NCI-H2029 (cell line): Measurements from ENCODE around the gene BAG1.

Experiments
- DNase-seq: peaks from one replicate; lab custom pipeline; 2025; lab: John Stamatoyannopoulos, UW

The BAG1 gene

DNA sequence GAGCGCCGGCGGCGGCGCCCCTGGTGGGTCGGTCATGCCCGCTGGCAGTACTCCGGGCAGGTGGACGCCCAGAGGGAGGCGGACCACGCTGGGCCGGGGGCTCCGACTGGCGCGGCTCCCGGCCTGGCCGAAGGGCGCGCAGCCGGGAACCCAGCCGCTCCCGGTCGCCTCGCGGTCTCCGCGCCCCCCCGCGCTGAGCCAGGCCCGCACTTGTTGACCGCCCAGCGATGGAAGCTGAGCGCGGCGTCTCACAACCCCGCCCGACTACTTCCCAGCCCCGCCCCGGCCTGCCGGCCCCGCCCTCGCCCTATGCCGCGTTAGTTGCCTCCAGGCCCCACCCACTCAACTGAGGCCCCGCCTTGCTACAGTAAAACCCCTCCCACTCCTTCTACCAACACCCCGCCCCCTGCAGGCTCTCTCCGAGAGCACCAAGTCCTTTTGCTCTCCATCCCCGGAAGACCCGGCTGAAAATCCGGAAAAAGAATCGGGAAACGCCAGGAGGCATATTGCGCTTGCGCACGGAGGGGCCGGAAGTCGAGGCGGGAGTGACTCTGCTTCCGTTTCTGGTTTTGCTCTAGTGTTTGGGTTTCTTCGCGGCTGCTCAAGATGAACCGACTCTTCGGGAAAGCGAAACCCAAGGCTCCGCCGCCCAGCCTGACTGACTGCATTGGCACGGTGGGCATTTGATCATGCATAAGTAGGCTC is at the start of gene BAG1, which contains the start of gene CHMP5:
TSS of gene BAG1 (minus strand) at position 236 of the 705 bp plus-strand sequence.
TSS of gene CHMP5 (plus strand) at position 577 of the 705 bp plus-strand sequence. CDS start at position 607, 30 bp downstream.
- peak; percentile 99 for DNase-seq

DNA sequence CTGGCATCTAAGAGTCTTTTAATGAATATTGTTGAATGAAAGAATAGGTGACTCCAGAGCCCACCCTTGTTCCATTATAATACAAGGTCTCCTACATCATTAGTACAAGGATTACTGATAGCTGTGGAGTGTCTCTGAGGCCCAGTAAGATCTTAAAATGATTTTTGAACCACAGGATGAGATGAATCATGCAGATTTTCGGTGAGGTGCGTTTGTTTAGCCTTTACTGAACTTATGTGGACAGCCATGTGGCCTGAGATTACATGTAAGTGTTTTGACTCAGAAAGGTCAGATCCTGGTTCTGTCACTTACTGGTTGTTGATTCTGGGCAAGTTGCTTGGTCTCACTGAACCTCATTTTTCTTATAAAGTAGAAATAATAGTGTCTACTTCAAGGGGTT is 47.4 kb upstream of the BAG1 start:
- DNase-seq, result no peak

- DNase-seq, result no peak
Measured at GRCh38 chr9:33310748-33311147, 46.2 kb upstream of the BAG1 start.

- DNase-seq, result no peak
Measured at GRCh38 chr9:33309903-33310302, 45.4 kb upstream of the BAG1 start.

DNA sequence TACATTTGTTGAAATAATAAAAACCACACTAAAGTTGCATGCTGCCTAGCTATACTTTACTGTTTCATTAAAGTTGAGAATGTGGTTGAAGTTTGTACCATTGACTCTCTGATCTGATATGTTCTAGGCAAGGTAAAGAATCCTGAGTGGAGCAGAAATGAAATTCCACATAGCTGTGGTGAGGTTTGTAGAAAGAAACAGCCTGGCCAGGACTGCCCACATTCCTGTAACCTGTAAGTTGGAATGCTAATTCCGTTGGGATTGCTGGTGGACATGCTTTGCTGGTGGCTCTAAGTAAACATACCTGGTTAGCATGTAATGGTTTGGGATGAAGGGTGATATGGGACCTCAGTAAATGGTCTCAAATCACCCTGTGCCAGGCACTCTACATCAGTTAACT is 42.6 kb upstream of the BAG1 start:
- DNase-seq, result no peak

GRCh38 chr9:33306037-33306436 is 41.5 kb upstream of the BAG1 start:
- DNase-seq, result no peak

GRCh38 chr9:33304362-33304761 is 39.9 kb upstream of the BAG1 start:
- DNase-seq, result no peak

DNA sequence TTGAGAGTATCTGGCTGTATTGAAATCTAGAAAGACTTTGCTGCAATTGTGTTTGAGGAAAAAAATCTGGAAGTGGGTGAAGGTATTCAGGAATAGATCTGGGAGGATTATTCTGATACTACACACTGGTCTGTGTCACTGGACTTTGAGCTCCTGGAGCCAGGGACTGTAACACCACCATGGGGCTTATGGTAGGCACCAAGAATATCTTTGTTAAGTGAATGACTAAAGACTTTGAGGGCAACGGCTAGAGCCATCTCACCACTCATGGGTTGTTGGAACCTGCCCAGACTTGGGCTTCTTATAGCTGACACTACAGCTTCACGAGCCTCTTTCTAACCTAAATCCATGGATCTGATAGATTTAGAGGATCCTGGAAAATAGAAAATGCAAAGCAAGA is 36.0 kb upstream of the BAG1 start:
- no peak for DNase-seq

- peak; percentile 56 for DNase-seq
Measured at GRCh38 chr9:33297432-33297831, 32.9 kb upstream of the BAG1 start.

GRCh38 chr9:33295571-33295970 is 31.1 kb upstream of the BAG1 start:
- DNase-seq, result no peak

DNA sequence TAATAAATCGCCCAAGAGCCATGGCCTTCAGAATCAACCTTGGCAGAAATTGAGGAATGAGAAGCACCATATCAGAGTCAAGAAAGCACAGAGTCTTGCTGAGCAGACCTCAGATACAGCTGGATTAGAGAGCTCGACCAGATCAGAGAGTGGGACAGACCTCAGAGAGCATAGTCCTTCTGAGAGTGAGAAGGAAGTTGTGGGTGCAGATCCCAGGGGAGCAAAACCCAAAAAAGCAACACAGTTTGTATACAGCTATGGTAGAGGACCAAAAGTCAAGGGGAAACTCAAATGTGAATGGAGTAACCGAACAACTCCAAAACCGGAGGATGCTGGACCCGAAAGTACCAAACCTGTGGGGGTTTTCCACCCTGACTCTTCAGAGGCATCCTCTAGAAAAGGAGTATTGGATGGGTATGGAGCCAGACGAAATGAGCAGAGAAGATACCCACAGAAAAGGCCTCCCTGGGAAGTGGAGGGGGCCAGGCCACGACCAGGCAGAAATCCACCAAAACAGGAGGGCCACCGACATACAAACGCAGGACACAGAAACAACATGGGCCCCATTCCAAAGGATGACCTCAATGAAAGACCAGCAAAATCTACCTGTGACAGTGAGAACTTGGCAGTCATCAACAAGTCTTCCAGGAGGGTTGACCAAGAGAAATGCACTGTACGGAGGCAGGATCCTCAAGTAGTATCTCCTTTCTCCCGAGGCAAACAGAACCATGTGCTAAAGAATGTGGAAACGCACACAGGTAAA is 30.3 kb upstream of the BAG1 start:
- no peak for DNase-seq

GRCh38 chr9:33293782-33294181 is 29.3 kb upstream of the BAG1 start:
- no peak for DNase-seq

GRCh38 chr9:33291901-33292300 is 27.4 kb upstream of the BAG1 start:
- DNase-seq, result no peak

DNA sequence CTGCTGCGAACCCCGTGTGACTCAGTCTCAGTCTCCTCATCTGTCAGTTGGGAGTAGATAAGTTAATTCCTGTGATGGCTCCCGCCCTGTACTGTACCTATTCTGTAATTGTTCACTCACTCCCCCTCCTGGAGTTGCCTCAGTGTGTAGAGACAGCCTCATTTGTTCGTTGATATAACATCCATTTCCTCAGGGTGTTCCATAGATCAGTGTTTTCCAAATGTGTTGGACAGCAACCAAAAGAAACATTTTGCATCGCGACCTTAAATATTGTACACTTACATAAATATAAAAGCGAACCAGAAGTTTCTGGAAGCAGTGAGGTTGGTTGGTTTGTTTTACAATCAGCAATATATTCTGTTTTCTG is 26.5 kb upstream of the BAG1 start:
- DNase-seq, result no peak

GRCh38 chr9:33290247-33291030 is 25.9 kb upstream of the BAG1 start, which contains the start of gene NFX1:
TSS of gene NFX1 (plus strand) at chr9:33290516. CDS start at chr9:33290573, 57 bp downstream.
- peak; percentile 98 for DNase-seq

GRCh38 chr9:33289936-33290246 is 25.4 kb upstream of the BAG1 start:
- DNase-seq, result no peak

GRCh38 chr9:33289496-33289895 is 25.0 kb upstream of the BAG1 start:
- DNase-seq, result no peak

GRCh38 chr9:33288828-33289483 is 24.4 kb upstream of the BAG1 start:
- DNase-seq, result no peak

DNA sequence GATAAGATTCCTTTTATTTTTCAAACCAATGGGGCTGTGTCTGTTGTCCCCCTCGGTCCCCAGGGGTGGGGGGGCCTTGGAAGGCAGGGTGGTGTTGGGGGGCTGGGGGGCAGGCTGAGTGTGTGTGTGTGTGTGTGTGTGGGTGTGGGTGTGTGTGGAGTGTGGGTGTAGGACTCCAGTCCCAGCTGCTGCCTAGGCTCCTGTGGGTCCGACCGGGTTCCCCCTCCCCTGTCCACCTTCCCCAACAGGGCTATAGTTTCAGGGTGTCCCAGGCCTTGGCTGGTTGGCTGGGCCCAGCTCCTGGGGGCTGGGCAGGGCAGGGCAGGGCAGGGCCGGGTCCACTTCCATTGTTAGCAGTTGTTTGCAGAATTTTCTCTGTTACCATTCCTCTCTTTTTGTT is 23.7 kb upstream of the BAG1 start:
- DNase-seq, result no peak

DNA sequence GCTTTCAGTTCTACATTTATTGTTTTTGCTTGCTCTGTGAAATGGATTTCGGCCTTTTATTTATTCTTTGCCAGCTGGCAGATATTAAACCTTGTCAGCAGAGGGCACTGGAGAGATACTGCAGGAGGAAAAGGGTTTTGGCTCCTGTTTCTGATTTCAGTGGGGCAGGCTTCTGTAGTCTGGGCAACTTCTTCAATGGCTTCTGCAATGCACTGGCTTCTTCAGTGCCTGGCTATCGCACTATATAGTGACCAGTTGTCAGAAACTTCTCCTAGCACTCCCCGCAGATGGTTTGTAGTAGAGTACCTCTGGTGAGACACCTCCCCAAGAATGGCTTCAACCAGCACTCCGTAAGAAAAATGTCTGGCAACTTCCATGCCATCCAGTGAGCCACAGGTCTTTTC is 22.6 kb upstream of the BAG1 start:
- peak; percentile 83 for DNase-seq

GRCh38 chr9:33285502-33285901 is 21.0 kb upstream of the BAG1 start:
- DNase-seq, result no peak

GRCh38 chr9:33277484-33277883 is 13.0 kb upstream of the BAG1 start:
- no peak for DNase-seq
